ENCODE data around the gene POLR1B. TPM values are rescaled to one million over a fixed set of nuclear protein-coding genes. Genes with fewer than 3 reads are reported as not detected.

POLR1B gene
- total RNA-seq, 1 donor from 2014 or later, result 40.8 TPM

DNA sequence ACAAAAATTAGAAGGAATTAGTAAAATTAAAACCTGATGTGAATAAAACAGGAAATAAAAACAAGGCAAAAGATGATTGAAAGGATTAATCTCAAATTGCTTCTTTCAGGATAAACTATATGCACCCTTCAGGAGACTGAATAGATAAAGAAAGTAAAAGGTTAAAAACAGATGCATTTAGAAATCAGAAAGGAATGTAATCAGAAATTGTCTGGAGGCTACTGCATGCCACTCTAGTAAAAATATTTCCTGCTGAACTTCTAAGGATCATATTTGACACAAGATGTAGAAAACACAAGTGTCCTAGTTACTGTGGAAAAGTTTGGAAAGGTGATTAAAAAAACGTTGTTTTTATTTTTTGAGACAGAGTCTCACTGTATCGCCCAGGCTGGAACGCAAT is 58.4 kb downstream of the POLR1B start:
- FAIRE-seq, result no peak
- Histone ChIP-seq H3K4me3 (ENCODE audit: low read depth, low read length) (no peak overlapping the region), H3K36me3 (ENCODE audit: control insufficient read depth, insufficient read depth, low read length) (no peaks in the 10 kb centered on the region), H3K27me3 (ENCODE audit: control insufficient read depth, insufficient read depth, low read length) (no peaks in the 10 kb centered on the region)
- TF ChIP-seq, protein P1, sequence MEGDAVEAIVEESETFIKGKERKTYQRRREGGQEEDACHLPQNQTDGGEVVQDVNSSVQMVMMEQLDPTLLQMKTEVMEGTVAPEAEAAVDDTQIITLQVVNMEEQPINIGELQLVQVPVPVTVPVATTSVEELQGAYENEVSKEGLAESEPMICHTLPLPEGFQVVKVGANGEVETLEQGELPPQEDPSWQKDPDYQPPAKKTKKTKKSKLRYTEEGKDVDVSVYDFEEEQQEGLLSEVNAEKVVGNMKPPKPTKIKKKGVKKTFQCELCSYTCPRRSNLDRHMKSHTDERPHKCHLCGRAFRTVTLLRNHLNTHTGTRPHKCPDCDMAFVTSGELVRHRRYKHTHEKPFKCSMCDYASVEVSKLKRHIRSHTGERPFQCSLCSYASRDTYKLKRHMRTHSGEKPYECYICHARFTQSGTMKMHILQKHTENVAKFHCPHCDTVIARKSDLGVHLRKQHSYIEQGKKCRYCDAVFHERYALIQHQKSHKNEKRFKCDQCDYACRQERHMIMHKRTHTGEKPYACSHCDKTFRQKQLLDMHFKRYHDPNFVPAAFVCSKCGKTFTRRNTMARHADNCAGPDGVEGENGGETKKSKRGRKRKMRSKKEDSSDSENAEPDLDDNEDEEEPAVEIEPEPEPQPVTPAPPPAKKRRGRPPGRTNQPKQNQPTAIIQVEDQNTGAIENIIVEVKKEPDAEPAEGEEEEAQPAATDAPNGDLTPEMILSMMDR (IDR thresholded peaks at IDR 0.05; ENCODE audit: insufficient read depth, low read length, severe bottlenecking), result no peak
- no peak for DNase-seq (ENCODE audit: low read depth)

- H3K4me3 ChIP-seq (ENCODE audit: low read depth, low read length), result no peak overlapping the region
- no peaks in the 10 kb centered on the region for H3K36me3 ChIP-seq (ENCODE audit: control insufficient read depth, insufficient read depth, low read length)
- peak; percentile 40 for DNase-seq (ENCODE audit: low read depth)
- FAIRE-seq, result no peak
- no peaks in the 10 kb centered on the region for H3K27me3 ChIP-seq (ENCODE audit: control insufficient read depth, insufficient read depth, low read length)
- TF ChIP-seq, protein P1 (IDR thresholded peaks at IDR 0.05; ENCODE audit: insufficient read depth, low read length, severe bottlenecking), result no peak
Measured at GRCh38 chr2:112601754-112602153, 59.5 kb downstream of the POLR1B start.

DNA sequence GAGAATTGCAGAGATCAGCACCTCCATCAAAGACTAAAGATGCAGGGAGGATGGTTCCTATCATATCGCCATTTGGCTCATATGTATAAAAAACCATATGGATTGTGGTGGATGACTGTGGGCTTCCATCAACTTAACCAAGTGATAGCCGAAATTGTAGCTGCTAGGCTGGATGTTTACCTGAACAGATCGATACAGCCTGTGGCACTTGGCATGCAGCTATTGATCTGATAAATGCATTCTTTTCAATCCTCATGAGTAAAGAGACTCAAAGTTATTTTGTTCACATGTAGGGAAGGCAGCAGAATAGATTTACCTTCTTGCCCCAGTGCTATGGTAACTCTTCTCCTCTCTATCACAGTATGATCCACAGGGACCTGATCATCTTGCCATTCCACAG is 60.7 kb downstream of the POLR1B start:
- TF ChIP-seq, protein P1 (IDR thresholded peaks at IDR 0.05; ENCODE audit: insufficient read depth, low read length, severe bottlenecking), result no peak
- H3K4me3 ChIP-seq (ENCODE audit: low read depth, low read length), result no peak overlapping the region
- DNase-seq (ENCODE audit: low read depth) (no peak), FAIRE-seq (no peak)
- H3K36me3 ChIP-seq (ENCODE audit: control insufficient read depth, insufficient read depth, low read length), result no peaks in the 10 kb centered on the region
- H3K27me3 ChIP-seq (ENCODE audit: control insufficient read depth, insufficient read depth, low read length), result no peaks in the 10 kb centered on the region

DNA sequence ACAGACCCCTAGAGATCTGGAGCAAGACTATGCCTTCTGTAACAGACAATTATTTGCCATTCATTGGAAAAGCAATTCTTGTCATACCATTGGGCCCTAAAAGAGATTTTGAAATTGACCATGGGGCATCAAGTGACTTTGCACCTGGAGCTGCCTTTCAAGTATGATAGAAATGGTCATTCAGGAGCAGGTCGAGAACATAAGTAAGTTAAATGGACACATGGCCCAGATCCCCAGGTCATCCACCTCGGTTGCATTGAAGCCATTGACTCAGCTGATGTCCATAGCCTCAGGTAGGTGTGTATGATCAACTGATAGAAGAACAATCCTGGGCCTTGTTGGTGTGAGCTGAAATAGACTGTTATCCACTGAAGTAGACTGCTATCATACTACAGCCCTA is 61.5 kb downstream of the POLR1B start:
- no peak for DNase-seq (ENCODE audit: low read depth)
- Histone ChIP-seq H3K27me3 (ENCODE audit: control insufficient read depth, insufficient read depth, low read length) (no peaks in the 10 kb centered on the region), H3K4me3 (ENCODE audit: low read depth, low read length) (no peak overlapping the region), H3K36me3 (ENCODE audit: control insufficient read depth, insufficient read depth, low read length) (no peaks in the 10 kb centered on the region)
- no peak for FAIRE-seq
- TF ChIP-seq, protein P1 (IDR thresholded peaks at IDR 0.05; ENCODE audit: insufficient read depth, low read length, severe bottlenecking), result no peak

DNA sequence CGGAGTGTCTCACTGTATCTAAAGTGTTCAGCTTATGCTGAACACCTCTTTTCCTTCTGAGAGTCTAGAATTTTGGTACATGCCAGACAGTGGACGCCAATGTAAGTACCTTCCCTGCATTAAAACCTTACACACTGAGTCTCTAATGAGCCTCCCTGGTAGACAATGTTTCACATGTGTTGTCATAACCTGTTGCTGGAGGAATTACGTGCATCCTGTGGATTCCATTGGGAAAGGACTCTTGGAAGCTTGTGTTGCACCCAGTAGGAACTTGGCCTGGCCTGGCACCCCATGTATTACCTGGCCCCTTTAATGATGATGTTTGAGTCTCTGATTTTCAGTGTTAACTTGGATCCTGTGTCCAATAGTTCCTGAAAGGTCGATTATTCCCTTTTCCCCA is 62.7 kb downstream of the POLR1B start:
- TF ChIP-seq, protein P1 (IDR thresholded peaks at IDR 0.05; ENCODE audit: insufficient read depth, low read length, severe bottlenecking), result no peak
- DNase-seq (ENCODE audit: low read depth) (no peak), FAIRE-seq (no peak)
- Histone ChIP-seq H3K36me3 (ENCODE audit: control insufficient read depth, insufficient read depth, low read length) (no peaks in the 10 kb centered on the region), H3K27me3 (ENCODE audit: control insufficient read depth, insufficient read depth, low read length) (no peaks in the 10 kb centered on the region), H3K4me3 (ENCODE audit: low read depth, low read length) (no peak overlapping the region)

GRCh38 chr2:112605926-112606325 is 63.7 kb downstream of the POLR1B start:
- Histone ChIP-seq H3K36me3 (ENCODE audit: control insufficient read depth, insufficient read depth, low read length) (no peaks in the 10 kb centered on the region), H3K4me3 (ENCODE audit: low read depth, low read length) (no peak overlapping the region), H3K27me3 (ENCODE audit: control insufficient read depth, insufficient read depth, low read length) (no peaks in the 10 kb centered on the region)
- FAIRE-seq (no peak), DNase-seq (ENCODE audit: low read depth) (no peak)
- TF ChIP-seq, protein P1 (IDR thresholded peaks at IDR 0.05; ENCODE audit: insufficient read depth, low read length, severe bottlenecking), result no peak

Data from bronchial epithelial cell (primary cell).